Measurements from ENCODE around the gene ADAP2. TPM values are rescaled to one million over a fixed set of nuclear protein-coding genes. Genes with fewer than 3 reads are reported as not detected.
"Not testable (repeated sequence)": the region's sequence is repeated elsewhere in the genome, so short reads cannot be mapped to it uniquely, and the experiment has no call there.

The ADAP2 gene
- total RNA-seq, 1 experiment from 2014 or later: 1.3 TPM

DNA sequence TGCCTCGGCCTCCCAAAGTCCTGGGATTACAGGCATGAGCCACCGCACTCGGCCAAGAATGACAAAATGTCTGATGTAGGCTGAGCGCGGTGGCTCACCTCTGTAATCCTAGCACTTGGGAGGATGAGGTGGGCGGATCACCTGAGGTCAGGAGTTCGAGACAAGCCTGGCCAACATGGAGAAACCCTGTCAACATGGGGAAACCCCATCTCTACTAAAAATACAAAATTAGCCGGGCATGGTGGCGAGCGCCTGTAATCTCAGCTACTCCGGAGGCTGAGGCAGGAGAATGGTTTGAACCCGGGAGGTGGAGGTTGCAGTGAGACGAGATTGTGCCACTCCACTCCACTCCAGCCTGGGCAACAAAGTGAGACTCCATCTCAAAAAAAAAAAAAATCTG, 46.2 kb downstream of the ADAP2 start:
- peaks cover 33% of the 10 kb centered on the region for H3K4me1 ChIP-seq (replicated peaks)
- H3K4me3 ChIP-seq: not testable (repeated sequence)

DNA sequence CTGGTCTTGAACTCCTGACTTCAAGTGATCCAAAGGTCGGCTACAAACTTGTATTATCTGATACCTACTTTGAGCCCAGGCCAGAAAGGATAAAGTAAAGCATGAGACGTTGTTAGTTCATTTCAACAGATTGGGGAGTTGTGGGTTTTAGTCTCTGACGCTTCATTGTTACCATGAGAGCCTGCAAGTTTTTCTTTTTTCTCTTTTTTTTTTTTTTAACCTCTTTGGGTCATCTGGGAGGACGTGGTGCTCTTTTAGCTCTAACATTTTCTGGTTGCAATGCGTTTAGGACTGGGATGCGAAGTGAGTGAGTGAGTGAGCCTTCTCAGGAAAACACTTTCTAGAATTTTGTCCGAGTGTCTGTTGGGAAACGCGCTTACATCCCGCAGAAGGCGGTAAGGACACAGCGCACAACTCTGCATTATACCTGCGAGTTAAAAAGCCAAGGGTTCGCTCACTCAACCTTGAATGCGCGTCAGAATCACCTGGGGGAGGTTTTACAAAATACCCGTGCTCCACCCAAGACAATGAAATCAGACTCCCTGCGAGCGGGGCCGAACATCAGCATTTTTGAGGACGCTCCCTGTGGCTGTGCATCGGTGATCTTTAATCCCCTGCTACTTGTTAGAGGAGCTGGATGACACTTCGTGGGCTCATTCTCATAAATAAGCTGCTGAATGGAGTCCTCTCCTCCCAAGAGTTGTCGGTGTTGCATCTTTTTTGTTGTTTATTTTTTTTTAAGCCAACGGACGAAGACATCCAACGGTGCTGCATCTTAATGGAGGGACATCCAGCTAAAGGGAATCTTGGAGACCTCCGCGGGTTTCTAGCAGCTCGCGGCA, 48.5 kb downstream of the ADAP2 start:
- peak in 1 of 2 experiments; percentile 52 for DNase-seq (ENCODE audit: low read depth in 1 of 2, low spot score in 2 of 2)
- Histone ChIP-seq H3K36me3 (peaks cover 25% of the 10 kb centered on the region), H3K27ac (peak overlapping the region; percentile 92), H3K27me3 (replicated peaks) (no peaks in the 10 kb centered on the region), H3K4me1 (replicated peaks) (peaks cover 24% of the 10 kb centered on the region), H3K4me3 (peak overlapping the region; percentile 83), H3K9me3 (replicated peaks) (no peaks in the 10 kb centered on the region)

More for the DNA sequence above, 46.2 kb downstream of the ADAP2 start:
- not testable (repeated sequence) for H3K9me3 ChIP-seq (replicated peaks); H3K27ac ChIP-seq; DNase-seq (ENCODE audit: low read depth in 1 of 2, low spot score in 2 of 2); H3K27me3 ChIP-seq (replicated peaks)
- H3K36me3 ChIP-seq: peaks cover 17% of the 10 kb centered on the region

DNA sequence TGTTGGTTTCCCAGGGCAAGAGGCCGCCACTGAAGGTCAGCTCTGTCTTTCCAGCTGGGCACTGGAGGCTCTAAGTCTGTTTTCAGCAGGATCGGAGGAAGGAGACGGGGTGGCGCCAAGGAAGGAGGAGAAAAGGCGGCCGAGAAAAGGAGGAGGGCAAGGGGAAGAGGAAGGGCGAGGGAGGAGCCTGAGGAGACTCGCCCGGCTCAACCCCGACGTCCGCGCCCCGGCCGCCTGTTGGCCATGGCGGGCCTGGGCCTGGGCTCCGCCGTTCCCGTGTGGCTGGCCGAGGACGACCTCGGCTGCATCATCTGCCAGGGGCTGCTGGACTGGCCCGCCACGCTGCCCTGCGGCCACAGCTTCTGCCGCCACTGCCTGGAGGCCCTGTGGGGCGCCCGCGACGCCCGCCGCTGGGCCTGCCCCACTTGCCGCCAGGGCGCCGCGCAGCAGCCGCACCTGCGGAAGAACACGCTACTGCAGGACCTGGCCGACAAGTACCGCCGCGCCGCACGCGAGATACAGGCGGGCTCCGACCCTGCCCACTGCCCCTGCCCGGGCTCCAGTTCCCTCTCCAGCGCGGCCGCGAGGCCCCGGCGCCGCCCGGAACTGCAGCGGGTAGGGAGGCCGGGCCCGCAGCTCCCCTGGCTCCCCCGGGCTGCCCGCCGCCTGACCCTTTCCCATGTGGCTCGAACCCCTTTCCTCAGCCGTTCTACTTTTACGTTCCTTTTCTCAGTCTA, 49.3 kb downstream of the ADAP2 start, which contains the start of gene RNF135:
RNF135 (plus strand) TSS at position 209 of the 737 bp plus-strand sequence; CDS start at position 244, 35 bp downstream.
- Histone ChIP-seq H3K9me3 (replicated peaks) (no peaks in the 10 kb centered on the region), H3K27ac (peak within 1 kb of the TSS; percentile 92)
- DNase-seq (ENCODE audit: low read depth in 1 of 2, low spot score in 2 of 2): peak; percentile 93 to 96

DNA sequence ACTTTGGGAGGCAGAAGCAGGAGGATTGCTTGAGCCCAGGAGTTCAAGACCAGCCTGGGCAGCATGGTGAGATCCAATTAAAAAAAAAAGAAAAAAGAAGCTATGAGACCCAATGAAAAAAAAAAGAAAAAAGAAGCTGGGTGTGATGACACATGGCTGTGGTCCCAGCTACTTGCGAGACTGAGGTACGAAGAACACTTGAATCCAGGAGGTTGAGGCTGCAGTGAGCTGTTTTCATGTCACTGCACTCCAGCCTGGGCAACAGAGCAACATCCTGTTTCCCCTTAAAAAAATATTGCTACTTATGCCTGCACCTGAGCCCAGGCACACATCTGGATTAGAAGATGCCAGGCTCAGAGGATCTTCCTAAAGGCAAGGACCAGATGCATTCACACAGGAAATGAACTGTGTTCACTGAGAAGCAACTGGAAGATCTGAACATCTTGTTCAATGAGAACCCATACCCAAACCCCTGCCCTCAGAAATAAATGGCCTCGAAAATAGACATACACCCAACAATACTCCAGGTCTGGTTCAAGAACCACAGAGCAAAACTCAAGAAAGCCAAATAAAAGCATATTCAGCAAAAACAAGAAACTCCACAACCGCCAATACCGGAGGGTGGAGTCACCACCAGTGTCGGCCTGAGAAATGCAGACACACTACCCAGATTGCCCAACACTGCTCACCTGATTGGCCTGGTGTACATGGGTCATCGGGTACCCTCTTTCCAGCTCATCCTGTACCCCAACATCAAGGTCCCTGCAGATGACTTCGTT, 53.5 kb downstream of the ADAP2 start:
- H3K9me3 ChIP-seq (replicated peaks): no peaks in the 10 kb centered on the region
- DNase-seq (ENCODE audit: low read depth in 1 of 2, low spot score in 2 of 2): no peak
- no peaks in the 10 kb centered on the region for H3K27me3 ChIP-seq (replicated peaks)
- H3K4me3 ChIP-seq: no peak overlapping the region
- H3K4me1 ChIP-seq (replicated peaks): peaks cover 14% of the 10 kb centered on the region
- H3K27ac ChIP-seq: no peak overlapping the region
- H3K36me3 ChIP-seq: peaks cover 29% of the 10 kb centered on the region

More for the DNA sequence above, 49.3 kb downstream of the ADAP2 start, which contains the start of gene RNF135:
- H3K27me3 ChIP-seq (replicated peaks): no peaks in the 10 kb centered on the region
- peak within 1 kb of the TSS; percentile 83 for H3K4me3 ChIP-seq
- H3K4me1 ChIP-seq (replicated peaks): peaks cover 20% of the 10 kb centered on the region
- peaks cover 29% of the 10 kb centered on the region for H3K36me3 ChIP-seq

DNA sequence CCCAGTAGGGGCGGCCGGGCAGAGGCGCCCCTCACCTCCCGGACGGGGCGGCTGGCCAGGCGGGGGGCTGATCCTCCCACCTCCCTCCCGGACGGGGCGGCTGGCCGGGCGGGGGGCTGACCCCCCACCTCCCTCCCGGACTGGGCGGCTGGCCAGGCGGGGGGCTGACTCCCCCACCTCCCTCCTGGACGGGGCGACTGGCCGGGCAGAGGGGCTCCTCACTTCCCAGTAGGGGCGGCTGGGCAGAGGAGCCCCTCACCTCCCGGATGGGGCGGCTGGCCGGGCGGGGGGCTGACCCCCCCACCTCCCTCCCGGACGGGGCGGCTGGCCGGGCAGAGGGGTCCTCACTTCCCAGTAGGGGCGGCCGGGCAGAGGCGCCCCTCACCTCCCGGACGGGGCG, 58.2 kb downstream of the ADAP2 start:
- H3K9me3 ChIP-seq (replicated peaks); H3K27ac ChIP-seq; DNase-seq (ENCODE audit: low read depth in 1 of 2, low spot score in 2 of 2); H3K4me3 ChIP-seq; H3K4me1 ChIP-seq (replicated peaks); H3K27me3 ChIP-seq (replicated peaks): not testable (repeated sequence)
- H3K36me3 ChIP-seq: peaks cover 12% of the 10 kb centered on the region

DNA sequence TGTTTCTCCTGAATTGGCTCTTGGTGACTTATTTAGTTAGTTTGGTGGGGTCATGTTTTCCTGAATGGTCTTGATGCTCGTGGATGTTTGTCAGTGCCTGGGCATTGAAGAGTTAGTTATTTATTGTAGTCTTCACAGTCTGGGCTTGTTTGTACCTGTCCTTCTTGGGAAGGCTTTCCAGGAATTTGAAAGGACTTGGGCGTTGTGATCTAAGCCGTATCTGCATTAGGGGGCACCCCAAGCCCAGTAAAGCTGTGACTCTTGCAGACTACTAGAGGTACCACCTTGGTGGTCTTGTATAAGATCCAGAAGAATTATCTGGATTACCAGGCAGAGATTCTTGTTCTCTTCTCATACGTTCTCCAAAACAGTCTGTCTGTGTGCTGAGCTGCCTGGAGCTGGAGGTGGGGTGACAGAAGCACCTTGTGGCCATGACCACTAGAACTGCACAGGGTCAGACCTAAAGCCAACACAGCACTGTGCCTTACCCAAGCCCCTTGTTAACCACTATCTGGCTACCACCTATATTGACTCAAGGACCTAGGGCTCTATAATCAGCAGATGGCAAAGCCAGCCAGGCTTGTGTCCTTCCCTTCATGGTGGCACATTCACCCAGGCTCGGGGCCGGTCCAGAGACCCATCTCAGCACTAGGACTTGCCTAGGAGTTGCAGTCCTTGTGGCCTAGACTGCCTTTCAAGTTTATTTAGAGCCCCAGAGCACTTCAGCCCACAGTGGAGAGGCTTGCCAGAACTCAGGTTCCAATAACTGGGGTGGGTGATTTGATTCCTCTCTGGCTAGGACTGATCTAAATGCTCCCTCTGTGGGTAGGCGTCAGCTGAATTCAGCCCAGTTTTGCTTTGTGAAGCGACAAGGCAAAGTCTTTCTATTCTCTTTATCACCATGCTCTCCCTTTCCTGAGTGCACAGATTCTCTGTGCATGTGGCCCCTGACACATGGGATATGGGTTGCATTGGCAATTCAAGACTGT, 60.1 kb downstream of the ADAP2 start:
- Histone ChIP-seq H3K9me3 (replicated peaks) (no peaks in the 10 kb centered on the region), H3K27ac (no peak overlapping the region), H3K36me3 (peaks cover 13% of the 10 kb centered on the region), H3K27me3 (replicated peaks) (no peaks in the 10 kb centered on the region), H3K4me1 (replicated peaks) (no peaks in the 10 kb centered on the region), H3K4me3 (no peak overlapping the region)
- no peak for DNase-seq (ENCODE audit: low read depth in 1 of 2, low spot score in 2 of 2)

DNA sequence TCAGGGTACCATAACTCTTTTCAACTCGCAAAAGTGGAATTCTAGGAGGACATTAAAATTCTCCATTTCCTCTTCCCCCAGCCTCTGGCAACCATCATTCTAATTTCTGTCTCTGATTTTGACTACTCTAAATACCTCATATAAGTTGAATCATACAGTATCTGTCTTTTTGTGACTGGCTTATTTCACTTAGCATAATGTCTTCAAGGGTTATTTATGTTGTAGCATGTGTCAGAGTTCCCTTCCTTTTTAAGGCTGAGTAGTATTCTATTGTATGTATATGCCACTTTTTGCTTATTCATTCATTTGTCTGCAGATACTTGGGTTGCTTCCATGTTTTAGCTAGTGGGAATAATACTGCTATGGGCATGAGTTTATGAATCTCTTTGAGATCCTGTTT, 61.1 kb downstream of the ADAP2 start:
- no peaks in the 10 kb centered on the region for H3K4me1 ChIP-seq (replicated peaks)
- H3K27ac ChIP-seq: no peak overlapping the region
- H3K9me3 ChIP-seq (replicated peaks): no peaks in the 10 kb centered on the region
- H3K4me3 ChIP-seq: no peak overlapping the region
- no peaks in the 10 kb centered on the region for H3K27me3 ChIP-seq (replicated peaks)
- DNase-seq (ENCODE audit: low read depth in 1 of 2, low spot score in 2 of 2): no peak
- H3K36me3 ChIP-seq: peaks cover 13% of the 10 kb centered on the region

DNA sequence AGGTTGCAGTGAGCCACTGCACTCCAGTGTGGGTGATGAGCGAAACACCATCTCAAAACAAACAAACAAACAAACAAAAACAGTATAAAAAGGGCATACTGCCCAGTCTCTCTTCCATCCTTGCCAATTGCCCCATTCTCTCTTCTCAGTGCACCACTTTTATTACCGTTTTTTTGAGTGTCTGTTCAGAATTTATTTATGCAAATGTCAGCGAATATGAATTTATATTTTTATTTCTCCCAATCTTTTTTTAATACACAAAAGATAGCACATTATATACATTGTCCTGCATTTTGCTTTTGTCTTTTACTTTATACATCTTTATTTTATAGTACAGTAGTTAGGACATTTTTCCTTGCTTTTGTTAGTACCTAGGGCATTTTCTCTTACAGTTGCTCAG, 68.7 kb downstream of the ADAP2 start:
- Histone ChIP-seq H3K36me3 (peaks cover 12% of the 10 kb centered on the region), H3K9me3 (replicated peaks) (no peaks in the 10 kb centered on the region), H3K27me3 (replicated peaks) (no peaks in the 10 kb centered on the region), H3K27ac (no peak overlapping the region), H3K4me3 (no peak overlapping the region), H3K4me1 (replicated peaks) (no peaks in the 10 kb centered on the region)
- no peak for DNase-seq (ENCODE audit: low read depth in 1 of 2, low spot score in 2 of 2)

DNA sequence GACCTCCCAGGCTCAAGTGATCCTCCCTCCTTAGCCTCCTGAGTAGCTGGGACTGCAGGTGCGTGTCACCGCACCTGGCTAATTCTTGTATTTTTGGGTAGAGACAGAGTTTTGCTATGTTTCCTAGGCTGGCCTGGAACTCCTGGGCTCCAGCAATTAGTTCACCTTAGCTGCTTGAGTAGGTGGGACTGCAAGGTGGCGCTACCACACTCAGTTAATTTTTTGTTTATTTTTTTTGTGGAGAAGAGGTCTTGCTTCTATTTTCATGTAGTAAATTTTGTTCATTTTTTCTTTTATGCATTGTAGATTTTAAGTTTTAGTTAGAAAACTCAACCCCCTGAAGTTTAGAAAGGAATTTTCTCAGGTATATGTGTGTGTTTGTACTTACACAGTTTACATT, 70.8 kb downstream of the ADAP2 start:
- no peaks in the 10 kb centered on the region for H3K27me3 ChIP-seq (replicated peaks)
- no peak for DNase-seq (ENCODE audit: low read depth in 1 of 2, low spot score in 2 of 2)
- H3K9me3 ChIP-seq (replicated peaks): no peaks in the 10 kb centered on the region
- H3K27ac ChIP-seq: no peak overlapping the region
- no peaks in the 10 kb centered on the region for H3K4me1 ChIP-seq (replicated peaks)
- peaks cover 22% of the 10 kb centered on the region for H3K36me3 ChIP-seq
- H3K4me3 ChIP-seq: no peak overlapping the region

DNA sequence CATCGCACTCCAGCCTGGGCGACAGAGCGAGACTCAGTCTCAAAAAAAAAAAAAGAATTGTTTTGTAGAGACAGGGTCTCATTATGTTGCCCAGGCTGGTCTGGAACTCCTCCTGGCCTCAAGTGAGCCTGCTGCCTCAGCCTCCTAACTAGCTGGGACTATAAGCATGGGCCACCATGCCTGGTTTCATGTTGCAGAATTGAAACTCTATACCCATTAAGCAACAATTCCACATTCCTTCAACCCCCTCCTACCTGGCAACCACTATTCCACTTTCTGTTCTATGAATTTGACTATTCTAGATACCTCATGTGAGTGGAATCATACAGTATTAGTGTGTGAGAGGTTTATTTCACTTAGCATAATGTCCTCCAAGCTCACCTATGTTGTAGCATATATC, 73.6 kb downstream of the ADAP2 start:
- no peaks in the 10 kb centered on the region for H3K27me3 ChIP-seq (replicated peaks)
- peaks cover 39% of the 10 kb centered on the region for H3K36me3 ChIP-seq
- DNase-seq (ENCODE audit: low read depth in 1 of 2, low spot score in 2 of 2): no peak
- no peak overlapping the region for H3K27ac ChIP-seq
- H3K4me3 ChIP-seq: no peak overlapping the region
- H3K4me1 ChIP-seq (replicated peaks): no peaks in the 10 kb centered on the region
- H3K9me3 ChIP-seq (replicated peaks): no peaks in the 10 kb centered on the region

DNA sequence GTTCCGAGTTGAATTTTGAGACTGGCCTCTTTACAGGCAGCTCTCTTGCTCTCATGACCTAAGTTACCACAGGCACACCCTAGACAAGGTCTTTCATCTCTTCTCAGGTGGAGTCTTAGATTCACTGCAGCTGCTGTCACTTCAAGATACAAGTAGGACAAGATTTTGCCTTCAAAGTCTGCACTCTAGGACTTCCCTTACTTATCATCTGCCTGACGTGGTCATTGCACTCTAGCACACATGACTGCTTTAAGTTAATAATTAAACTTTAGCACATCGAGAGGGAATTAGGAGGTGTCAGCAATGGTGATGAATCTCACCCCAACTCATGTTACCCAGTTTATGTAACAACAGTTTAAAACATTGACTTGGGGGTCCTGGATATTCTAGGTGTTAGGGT, 74.7 kb downstream of the ADAP2 start:
- no peak for DNase-seq (ENCODE audit: low read depth in 1 of 2, low spot score in 2 of 2)
- Histone ChIP-seq H3K4me1 (replicated peaks) (no peaks in the 10 kb centered on the region), H3K4me3 (no peak overlapping the region), H3K36me3 (peaks cover 39% of the 10 kb centered on the region), H3K27me3 (replicated peaks) (no peaks in the 10 kb centered on the region), H3K9me3 (replicated peaks) (no peaks in the 10 kb centered on the region), H3K27ac (no peak overlapping the region)

DNA sequence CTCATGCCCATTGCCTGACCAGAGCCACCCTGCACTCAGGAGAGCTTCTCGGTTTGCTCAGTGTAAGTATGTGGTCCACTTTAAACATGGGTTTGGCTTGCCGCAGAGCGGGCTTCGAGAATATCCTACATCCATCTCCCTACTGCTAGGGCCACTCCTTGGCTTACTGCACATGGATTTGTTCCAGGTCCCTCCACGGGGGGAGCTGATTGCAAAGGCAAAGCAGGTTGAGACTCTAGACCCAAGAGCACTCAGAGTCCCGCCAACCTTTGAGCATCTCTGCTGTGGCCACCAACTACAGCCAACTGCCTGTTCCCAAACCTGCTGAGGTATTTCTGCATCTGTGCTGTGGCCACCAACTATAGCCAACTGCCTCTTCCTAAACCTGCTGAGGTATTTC, 75.5 kb downstream of the ADAP2 start:
- Histone ChIP-seq H3K4me3 (no peak overlapping the region), H3K4me1 (replicated peaks) (no peaks in the 10 kb centered on the region), H3K27ac (no peak overlapping the region), H3K36me3 (peaks cover 40% of the 10 kb centered on the region), H3K27me3 (replicated peaks) (no peaks in the 10 kb centered on the region), H3K9me3 (replicated peaks) (no peaks in the 10 kb centered on the region)
- DNase-seq (ENCODE audit: low read depth in 1 of 2, low spot score in 2 of 2): no peak

DNA sequence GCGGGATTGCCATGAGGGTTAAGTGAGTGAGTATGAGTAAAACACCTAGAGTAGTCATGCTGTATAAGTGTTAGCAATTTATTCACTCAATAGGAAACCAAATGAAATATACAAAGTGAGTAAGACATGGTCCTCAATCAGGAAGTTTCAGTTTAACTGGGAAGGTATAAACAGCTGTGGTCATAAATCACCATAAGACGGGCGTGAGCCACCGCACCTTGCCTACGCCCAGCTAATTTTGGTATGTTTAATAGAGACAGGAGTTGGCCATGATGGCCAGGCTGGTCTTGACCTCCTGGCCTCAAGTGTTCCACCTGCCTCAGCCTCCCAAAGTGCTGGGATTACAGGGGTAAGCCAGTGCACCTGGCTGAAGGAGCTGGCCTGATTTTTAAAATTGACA, 76.1 kb downstream of the ADAP2 start:
- H3K4me1 ChIP-seq (replicated peaks): no peaks in the 10 kb centered on the region
- H3K4me3 ChIP-seq: no peak overlapping the region
- no peak for DNase-seq (ENCODE audit: low read depth in 1 of 2, low spot score in 2 of 2)
- H3K27me3 ChIP-seq (replicated peaks): no peaks in the 10 kb centered on the region
- no peaks in the 10 kb centered on the region for H3K9me3 ChIP-seq (replicated peaks)
- no peak overlapping the region for H3K27ac ChIP-seq
- peaks cover 42% of the 10 kb centered on the region for H3K36me3 ChIP-seq
